OCI-LY1 (cell line): ENCODE results near the gene DYNLT3.

Experiments used
- H2AFZ ChIP-seq: fragments of 200-600 bp; sonication (generic), shearing (Covaris generic); 2 replicates; pipeline ENCODE4 v1.6.0; 2014; ENCODE audit warnings: antibody characterized with exemption, mild to moderate bottlenecking, low read length
- H3F3A ChIP-seq: fragments of 200-600 bp; sonication (generic), shearing (Covaris generic); 2 replicates; pipeline ENCODE4 v1.6.0; 2014; ENCODE audit warnings: mild to moderate bottlenecking, antibody characterized with exemption, low read length, moderate library complexity; ENCODE audit not compliant: insufficient read depth
- H3K27ac ChIP-seq: fragments of 200-600 bp; sonication (generic); 2 replicates; pipeline ENCODE4 v1.5.1; 2014; ENCODE audit warnings: low read length, mixed run types, mild to moderate bottlenecking, low read depth; ENCODE audit not compliant: poor library complexity, severe bottlenecking
- H3K27me3 ChIP-seq: fragments of 200-600 bp; sonication (generic); 2 replicates; pipeline ENCODE4 v1.6.0; 2014; ENCODE audit warnings: antibody characterized with exemption, mild to moderate bottlenecking, low read length, moderate library complexity; ENCODE audit not compliant: insufficient read depth
- H3K36me3 ChIP-seq: fragments of 200-600 bp; sonication (generic); 2 replicates; pipeline ENCODE4 v1.6.1; 2014; ENCODE audit warnings: mild to moderate bottlenecking, antibody characterized with exemption, low read length, moderate library complexity, mixed read lengths; ENCODE audit not compliant: insufficient read depth
- H3K4me1 ChIP-seq: fragments of 200-600 bp; sonication (generic); 2 replicates; pipeline ENCODE4 v1.5.1; 2014; ENCODE audit warnings: mild to moderate bottlenecking, low read length, moderate library complexity; ENCODE audit not compliant: insufficient read depth, severe bottlenecking
- H3K4me2 ChIP-seq: fragments of 200-600 bp; sonication (generic), shearing (Covaris generic); 2 replicates; pipeline ENCODE4 v1.6.1; 2014; ENCODE audit warnings: low read length
- H3K4me3 ChIP-seq: fragments of 200-600 bp; sonication (generic); 2 replicates; pipeline ENCODE4 v1.5.1; 2014; ENCODE audit warnings: low read length, low read depth, mild to moderate bottlenecking, mixed read lengths; ENCODE audit not compliant: poor library complexity, severe bottlenecking
- H3K79me2 ChIP-seq: fragments of 200-600 bp; shearing (Covaris generic); 2 replicates; pipeline ENCODE4 v1.6.1; 2016; ENCODE audit warnings: mixed run types, low read length, mixed read lengths; ENCODE audit not compliant: insufficient read depth
- H3K9ac ChIP-seq: fragments of 200-600 bp; sonication (generic), shearing (Covaris generic); 2 replicates; pipeline ENCODE4 v1.6.1; 2014; ENCODE audit warnings: mild to moderate bottlenecking, low read length, mixed read lengths
- H3K9me2 ChIP-seq: fragments of 200-600 bp; sonication (generic), shearing (Covaris generic); 2 replicates; pipeline ENCODE4 v1.6.1; 2014; ENCODE audit warnings: low read depth, mild to moderate bottlenecking, low read length, mixed read lengths
- H3K9me3 ChIP-seq: fragments of 200-600 bp; shearing (Covaris generic); 2 replicates; pipeline ENCODE4 v1.6.1; 2014; ENCODE audit warnings: low read length, mixed read lengths
- H4K20me1 ChIP-seq: fragments of 200-600 bp; sonication (generic), shearing (Covaris generic); 2 replicates; pipeline ENCODE4 v1.6.0; 2016; ENCODE audit warnings: mild to moderate bottlenecking, low read length; ENCODE audit not compliant: insufficient read depth
- CTCF ChIP-seq: fragments of 200-600 bp; sonication (generic), shearing (Covaris generic); IDR thresholded peaks from 2 replicates; pipeline ENCODE4 v1.5.1; 2017; ENCODE audit warnings: mild to moderate bottlenecking, antibody characterized with exemption, low read length, moderate library complexity, mixed read lengths
- EZH2 ChIP-seq: fragments of 200-600 bp; sonication (generic), shearing (Covaris generic); IDR thresholded peaks from 2 replicates; pipeline ENCODE4 v1.8.0; 2017; ENCODE audit warnings: borderline replicate concordance, mixed run types, mild to moderate bottlenecking, antibody characterized with exemption, low read length, moderate library complexity, mixed read lengths

DYNLT3 gene, protein sequence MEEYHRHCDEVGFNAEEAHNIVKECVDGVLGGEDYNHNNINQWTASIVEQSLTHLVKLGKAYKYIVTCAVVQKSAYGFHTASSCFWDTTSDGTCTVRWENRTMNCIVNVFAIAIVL

DNA sequence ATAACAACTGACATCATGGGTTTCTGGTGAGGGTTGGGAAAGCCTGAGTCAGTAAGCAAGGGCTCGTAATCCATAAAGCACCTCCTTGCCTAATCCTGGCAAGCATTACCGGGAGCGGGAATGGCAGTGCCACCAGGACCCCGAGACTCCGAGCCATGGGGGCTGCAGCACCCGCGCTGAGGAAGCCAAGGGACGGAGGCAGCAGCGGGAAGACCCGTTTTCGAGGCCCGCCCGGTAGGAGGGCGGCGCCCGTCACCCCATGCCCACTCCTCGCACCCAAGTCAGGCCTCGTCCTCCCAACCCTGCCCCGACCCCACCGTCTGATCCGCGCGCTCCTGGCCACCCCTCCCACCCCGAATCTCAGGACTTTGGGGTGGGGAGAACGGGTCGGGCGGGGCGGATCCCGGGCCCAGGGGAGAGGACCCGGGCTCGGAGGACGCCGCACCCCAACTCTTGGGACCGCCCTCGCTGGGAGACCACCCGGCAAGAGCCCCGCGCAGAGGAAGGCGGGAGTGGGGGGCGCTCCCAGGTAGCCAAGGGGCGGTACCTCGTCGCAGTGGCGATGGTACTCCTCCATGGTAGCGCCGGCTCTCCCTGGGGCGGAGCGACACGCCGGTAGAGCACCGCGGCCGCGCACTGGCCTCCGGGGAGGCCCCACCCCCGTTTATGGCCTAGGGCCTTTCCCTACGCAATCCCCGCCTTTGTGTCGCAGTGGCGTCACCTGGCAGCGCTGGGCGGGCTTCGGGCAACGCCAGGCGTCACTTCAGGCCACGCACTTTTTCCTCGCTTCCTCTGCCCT is at the start of gene DYNLT3:
Gene DYNLT3 (minus strand): TSS at position 638 of the 799 bp plus-strand sequence. CDS start 61 bp downstream, at position 577.
- H3K9ac ChIP-seq: peak within 1 kb of the TSS; percentile 82
- no peaks in the 10 kb centered on the region for H4K20me1 ChIP-seq
- peak within 1 kb of the TSS; percentile 91 for H3K4me3 ChIP-seq
- H2AFZ ChIP-seq: peak within 1 kb of the TSS; percentile 98; the same call in 1 of the 2 replicates
- H3K27me3 ChIP-seq: no peaks in the 10 kb centered on the region
- no peaks in the 10 kb centered on the region for H3F3A ChIP-seq
- TF ChIP-seq CTCF (no peak), EZH2 (no peak)
- H3K79me2 ChIP-seq: no peaks in the 10 kb centered on the region
- H3K9me2 ChIP-seq: no peaks in the 10 kb centered on the region
- peaks cover 11% of the 10 kb centered on the region for H3K4me1 ChIP-seq
- no peak within 1 kb of the TSS for H3K27ac ChIP-seq
- H3K9me3 ChIP-seq: no peaks in the 10 kb centered on the region
- H3K36me3 ChIP-seq: no peaks in the 10 kb centered on the region
- H3K4me2 ChIP-seq: peak within 1 kb of the TSS; percentile 72

DNA sequence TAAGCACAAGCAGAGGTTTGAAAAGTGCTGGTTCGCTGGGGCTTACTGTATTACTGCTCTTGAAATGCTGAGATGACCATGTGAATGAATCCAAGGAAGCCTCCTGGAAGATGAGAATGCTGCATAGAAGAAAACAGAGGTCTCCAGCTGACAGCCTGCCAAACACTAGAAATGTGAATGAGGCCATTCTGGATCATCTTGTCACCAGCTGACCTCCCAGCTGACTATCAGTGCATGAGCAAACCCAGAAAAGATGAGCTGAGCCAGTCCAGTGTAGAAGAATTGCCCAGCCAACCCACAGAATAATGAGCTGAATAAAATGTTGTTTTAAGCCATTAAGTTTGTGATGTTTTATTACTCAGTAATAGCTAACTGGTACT is 49.1 kb upstream of the DYNLT3 start:
- Histone ChIP-seq H3K27me3 (no peaks in the 10 kb centered on the region), H2AFZ (no peak overlapping the region), H3K79me2 (no peaks in the 10 kb centered on the region), H3K4me2 (no peak overlapping the region), H3K4me1 (no peaks in the 10 kb centered on the region), H3K9ac (no peak overlapping the region), H3K27ac (no peak overlapping the region), H3K9me2 (no peaks in the 10 kb centered on the region), H3K4me3 (no peak overlapping the region), H4K20me1 (no peaks in the 10 kb centered on the region), H3F3A (no peaks in the 10 kb centered on the region), H3K9me3 (no peaks in the 10 kb centered on the region), H3K36me3 (no peaks in the 10 kb centered on the region)
- TF ChIP-seq CTCF (no peak), EZH2 (no peak)

DNA sequence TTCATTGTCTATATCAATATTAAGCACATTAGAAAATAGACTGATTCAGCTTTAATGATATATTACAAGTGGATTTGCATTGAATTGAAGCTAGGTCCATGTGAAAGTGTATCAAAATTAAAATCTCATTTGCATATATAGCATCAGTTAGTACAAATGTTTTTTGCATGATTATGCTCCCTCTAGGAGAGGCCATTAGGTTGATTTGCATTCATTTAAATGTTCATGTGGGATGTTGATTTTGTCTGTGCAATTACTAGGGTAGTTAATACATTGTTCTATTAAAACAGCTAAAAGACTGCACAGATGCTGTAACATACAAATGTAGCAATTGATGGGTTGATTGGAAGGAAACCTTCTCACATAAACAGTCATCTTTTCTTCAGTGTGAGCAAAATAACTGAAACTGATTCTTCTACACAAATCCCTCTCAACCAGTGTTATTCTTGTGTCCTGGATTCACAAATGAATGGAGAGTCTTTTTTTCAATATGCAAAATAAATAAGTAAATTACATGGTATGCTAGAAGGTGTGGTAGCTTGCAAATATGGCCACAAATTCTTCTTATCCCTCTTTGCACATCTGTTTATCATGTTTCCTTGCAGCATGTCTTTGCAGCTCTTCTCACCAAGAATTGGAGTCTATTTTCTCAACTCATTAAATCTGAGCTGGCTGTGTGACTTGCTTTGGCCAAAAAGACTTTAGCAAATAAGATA is 48.6 kb upstream of the DYNLT3 start:
- no peaks in the 10 kb centered on the region for H3F3A ChIP-seq
- H4K20me1 ChIP-seq: no peaks in the 10 kb centered on the region
- H3K4me2 ChIP-seq: no peak overlapping the region
- H3K9me3 ChIP-seq: no peaks in the 10 kb centered on the region
- H3K9me2 ChIP-seq: no peaks in the 10 kb centered on the region
- no peaks in the 10 kb centered on the region for H3K36me3 ChIP-seq
- no peaks in the 10 kb centered on the region for H3K4me1 ChIP-seq
- no peak overlapping the region for H3K27ac ChIP-seq
- H2AFZ ChIP-seq: no peak overlapping the region
- H3K9ac ChIP-seq: no peak overlapping the region
- H3K79me2 ChIP-seq: no peaks in the 10 kb centered on the region
- no peaks in the 10 kb centered on the region for H3K27me3 ChIP-seq
- no peak for TF ChIP-seq CTCF
- no peak for TF ChIP-seq EZH2
- H3K4me3 ChIP-seq: no peak overlapping the region
